Measurements from ENCODE around the gene TGFB2. TPM values are rescaled to one million over a fixed set of nuclear protein-coding genes. Genes with fewer than 3 reads are reported as not detected.

Gene TGFB2
- total and polyA plus RNA-seq, 2 experiments from 2014 or later, result 0.31 to 1.4 TPM

GRCh38 chr1:218304281-218305039, 40.7 kb upstream of the TGFB2 start:
- Histone ChIP-seq H3K27me3 (ENCODE audit: insufficient read depth) (no peaks in the 10 kb centered on the region), H3F3A (replicated peaks; ENCODE audit: low read depth) (no peaks in the 10 kb centered on the region; the same call in 1 of the 2 replicates), H3K4me2 (no peak overlapping the region), H3K9me2 (ENCODE audit: insufficient read depth) (no peaks in the 10 kb centered on the region), H4K20me1 (replicated peaks; ENCODE audit: insufficient read depth) (no peaks in the 10 kb centered on the region), H3K27ac (ENCODE audit: low read depth) (no peak overlapping the region), H3K4me1 (ENCODE audit: insufficient read depth) (peaks cover 49% of the 10 kb centered on the region), H2AFZ (no peak overlapping the region), H3K36me3 (ENCODE audit: insufficient read depth) (peaks cover 11% of the 10 kb centered on the region; the same call in 1 of the 2 replicates), H3K4me3 (no peak overlapping the region), H3K79me2 (replicated peaks; ENCODE audit: insufficient read depth) (peaks cover 55% of the 10 kb centered on the region)
- Mint-ChIP-seq H3K36me3 (ENCODE audit: low read depth) (peaks cover 35% of the 10 kb centered on the region), H3K27me3 (ENCODE audit: insufficient read depth, low read depth, poor library complexity) (no peaks in the 10 kb centered on the region), H3K4me1 (peaks cover 58% of the 10 kb centered on the region), H3K4me3 (no peak overlapping the region), H3K27ac (peak overlapping the region; percentile 53; the same call in 1 of the 2 replicates), H3K9me3 (no peaks in the 10 kb centered on the region)
- TF ChIP-seq NANOG (IDR thresholded peaks at IDR 0.05; ENCODE audit: borderline replicate concordance), result no peak
- no peak for TF ChIP-seq STAT1 (IDR thresholded peaks at IDR 0.05; ENCODE audit: unreplicated experiment)
- TF ChIP-seq REST (IDR thresholded peaks at IDR 0.05; ENCODE audit: unreplicated experiment), result no peak
- TF ChIP-seq EZH2phosphoT487 (IDR thresholded peaks at IDR 0.05; ENCODE audit: unreplicated experiment), result no peak
- TF ChIP-seq, protein P1, sequence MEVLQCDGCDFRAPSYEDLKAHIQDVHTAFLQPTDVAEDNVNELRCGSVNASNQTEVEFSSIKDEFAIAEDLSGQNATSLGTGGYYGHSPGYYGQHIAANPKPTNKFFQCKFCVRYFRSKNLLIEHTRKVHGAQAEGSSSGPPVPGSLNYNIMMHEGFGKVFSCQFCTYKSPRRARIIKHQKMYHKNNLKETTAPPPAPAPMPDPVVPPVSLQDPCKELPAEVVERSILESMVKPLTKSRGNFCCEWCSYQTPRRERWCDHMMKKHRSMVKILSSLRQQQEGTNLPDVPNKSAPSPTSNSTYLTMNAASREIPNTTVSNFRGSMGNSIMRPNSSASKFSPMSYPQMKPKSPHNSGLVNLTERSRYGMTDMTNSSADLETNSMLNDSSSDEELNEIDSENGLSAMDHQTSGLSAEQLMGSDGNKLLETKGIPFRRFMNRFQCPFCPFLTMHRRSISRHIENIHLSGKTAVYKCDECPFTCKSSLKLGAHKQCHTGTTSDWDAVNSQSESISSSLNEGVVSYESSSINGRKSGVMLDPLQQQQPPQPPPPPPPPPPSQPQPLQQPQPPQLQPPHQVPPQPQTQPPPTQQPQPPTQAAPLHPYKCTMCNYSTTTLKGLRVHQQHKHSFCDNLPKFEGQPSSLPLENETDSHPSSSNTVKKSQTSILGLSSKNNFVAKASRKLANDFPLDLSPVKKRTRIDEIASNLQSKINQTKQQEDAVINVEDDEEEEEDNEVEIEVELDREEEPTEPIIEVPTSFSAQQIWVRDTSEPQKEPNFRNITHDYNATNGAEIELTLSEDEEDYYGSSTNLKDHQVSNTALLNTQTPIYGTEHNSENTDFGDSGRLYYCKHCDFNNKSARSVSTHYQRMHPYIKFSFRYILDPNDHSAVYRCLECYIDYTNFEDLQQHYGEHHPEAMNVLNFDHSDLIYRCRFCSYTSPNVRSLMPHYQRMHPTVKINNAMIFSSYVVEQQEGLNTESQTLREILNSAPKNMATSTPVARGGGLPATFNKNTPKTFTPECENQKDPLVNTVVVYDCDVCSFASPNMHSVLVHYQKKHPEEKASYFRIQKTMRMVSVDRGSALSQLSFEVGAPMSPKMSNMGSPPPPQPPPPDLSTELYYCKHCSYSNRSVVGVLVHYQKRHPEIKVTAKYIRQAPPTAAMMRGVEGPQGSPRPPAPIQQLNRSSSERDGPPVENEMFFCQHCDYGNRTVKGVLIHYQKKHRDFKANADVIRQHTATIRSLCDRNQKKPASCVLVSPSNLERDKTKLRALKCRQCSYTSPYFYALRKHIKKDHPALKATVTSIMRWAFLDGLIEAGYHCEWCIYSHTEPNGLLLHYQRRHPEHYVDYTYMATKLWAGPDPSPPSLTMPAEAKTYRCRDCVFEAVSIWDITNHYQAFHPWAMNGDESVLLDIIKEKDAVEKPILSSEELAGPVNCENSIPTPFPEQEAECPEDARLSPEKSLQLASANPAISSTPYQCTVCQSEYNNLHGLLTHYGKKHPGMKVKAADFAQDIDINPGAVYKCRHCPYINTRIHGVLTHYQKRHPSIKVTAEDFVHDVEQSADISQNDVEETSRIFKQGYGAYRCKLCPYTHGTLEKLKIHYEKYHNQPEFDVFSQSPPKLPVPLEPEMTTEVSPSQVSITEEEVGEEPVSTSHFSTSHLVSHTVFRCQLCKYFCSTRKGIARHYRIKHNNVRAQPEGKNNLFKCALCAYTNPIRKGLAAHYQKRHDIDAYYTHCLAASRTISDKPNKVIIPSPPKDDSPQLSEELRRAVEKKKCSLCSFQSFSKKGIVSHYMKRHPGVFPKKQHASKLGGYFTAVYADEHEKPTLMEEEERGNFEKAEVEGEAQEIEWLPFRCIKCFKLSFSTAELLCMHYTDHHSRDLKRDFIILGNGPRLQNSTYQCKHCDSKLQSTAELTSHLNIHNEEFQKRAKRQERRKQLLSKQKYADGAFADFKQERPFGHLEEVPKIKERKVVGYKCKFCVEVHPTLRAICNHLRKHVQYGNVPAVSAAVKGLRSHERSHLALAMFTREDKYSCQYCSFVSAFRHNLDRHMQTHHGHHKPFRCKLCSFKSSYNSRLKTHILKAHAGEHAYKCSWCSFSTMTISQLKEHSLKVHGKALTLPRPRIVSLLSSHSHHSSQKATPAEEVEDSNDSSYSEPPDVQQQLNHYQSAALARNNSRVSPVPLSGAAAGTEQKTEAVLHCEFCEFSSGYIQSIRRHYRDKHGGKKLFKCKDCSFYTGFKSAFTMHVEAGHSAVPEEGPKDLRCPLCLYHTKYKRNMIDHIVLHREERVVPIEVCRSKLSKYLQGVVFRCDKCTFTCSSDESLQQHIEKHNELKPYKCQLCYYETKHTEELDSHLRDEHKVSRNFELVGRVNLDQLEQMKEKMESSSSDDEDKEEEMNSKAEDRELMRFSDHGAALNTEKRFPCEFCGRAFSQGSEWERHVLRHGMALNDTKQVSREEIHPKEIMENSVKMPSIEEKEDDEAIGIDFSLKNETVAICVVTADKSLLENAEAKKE (CRISPR knock-in tag; IDR thresholded peaks at IDR 0.05), result no peak
- TF ChIP-seq EZH2 (IDR thresholded peaks at IDR 0.05; ENCODE audit: low read depth, unreplicated experiment), result no peak
- no peak for TF ChIP-seq CTCF (conservative IDR thresholded peaks at IDR 0.05; ENCODE audit: low read depth in 2 of 2)
- no peak for TF ChIP-seq CREB1 (CRISPR knock-in tag; IDR thresholded peaks at IDR 0.05; ENCODE audit: low read depth)
- no peak for TF ChIP-seq POLR2AphosphoS5 (IDR thresholded peaks at IDR 0.05; ENCODE audit: low read depth)
- TF ChIP-seq ZNF114 (CRISPR knock-in tag; IDR thresholded peaks at IDR 0.05), result no peak
- TF ChIP-seq ZNF331 (CRISPR knock-in tag; IDR thresholded peaks at IDR 0.05; ENCODE audit: low read depth), result no peak
- TF ChIP-seq ETS1 (IDR thresholded peaks at IDR 0.05), result no peak
- TF ChIP-seq JUNB (IDR thresholded peaks at IDR 0.05; ENCODE audit: unreplicated experiment), result no peak
- ATAC-seq (peak; percentile 69), DNase-seq (ENCODE audit: low spot score) (no peak)

All from GM23338 (cell line).